SK-N-SH (cell line): ENCODE measurements around the gene SCRN1. TPM values are rescaled to one million over a fixed set of nuclear protein-coding genes. Genes with fewer than 3 reads are reported as not detected.
A peak's percentile ranks its signal among the peaks of the same experiment; 100 is the strongest.

ENCODE experiments used
- CTCF ChIA-PET: fragments of 300-600, 350-600 bp; formaldehyde crosslinking; extraction: SDS; loops from one replicate; lab custom pipeline; 2021; lab: Yijun Ruan, JAX
- POLR2A ChIA-PET: fragments of 350-600 bp; sonication (Branson Sonifier 250); formaldehyde crosslinking; extraction: SDS; loops from one replicate; lab custom pipeline; 2020; ENCODE audit warnings: antibody characterized with exemption, inconsistent platforms; lab: Yijun Ruan, JAX
- DNase-seq: peaks from one replicate; pipeline ENCODE4 v3.0.0; 2012
- H2AFZ ChIP-seq: fragments of 200-600 bp; sonication (generic); 2 replicates; pipeline ENCODE4 v1.8.1; 2016; ENCODE audit warnings: antibody characterized with exemption, mild to moderate bottlenecking, low read depth
- H3F3A ChIP-seq: fragments of 200-600 bp; sonication (generic); replicated peaks from 2 replicates; pipeline ENCODE3; 2016; ENCODE audit warnings: antibody characterized with exemption, mild to moderate bottlenecking; ENCODE audit not compliant: insufficient read depth
- H3K27ac ChIP-seq, 2 experiments: fragments of 200-500 bp in 1 of 2; fragments of 200-600 bp in 1 of 2; sonication (Bioruptor generic) in 1 of 2; sonication (generic), shearing (Covaris generic) in 1 of 2; 2 replicates each; pipeline versions ENCODE4 v1.5.1 to v1.6.1; 2014 to 2016; ENCODE audit warnings: low read depth in 2 of 2, inconsistent platforms in 1 of 2, low read length in 1 of 2, mild to moderate bottlenecking in 1 of 2, mixed read lengths in 1 of 2
- H3K27me3 ChIP-seq: fragments of 200-600 bp; sonication (generic), shearing (Covaris generic); 2 replicates; pipeline ENCODE4 v1.6.1; 2016; ENCODE audit warnings: mixed run types; ENCODE audit not compliant: insufficient read depth
- H3K36me3 ChIP-seq, 2 experiments: fragments of 200-500 bp in 1 of 2; fragments of 200-600 bp in 1 of 2; sonication (Bioruptor generic) in 1 of 2; sonication (generic) in 1 of 2; replicated peaks in 1 of 2; 2 replicates each; pipeline versions ENCODE3 to v1.5.1; 2014 to 2016; ENCODE audit warnings: low read length in 1 of 2, mild to moderate bottlenecking in 1 of 2; ENCODE audit not compliant: insufficient read depth in 2 of 2, control insufficient read depth in 1 of 2
- H3K4me1 ChIP-seq, 2 experiments: fragments of 200-500 bp in 1 of 2; fragments of 200-600 bp in 1 of 2; sonication (Bioruptor generic) in 1 of 2; sonication (generic), shearing (Covaris generic) in 1 of 2; 2 replicates each; pipeline versions ENCODE4 v1.5.1 to v1.6.1; 2014 to 2016; ENCODE audit warnings: low read depth in 1 of 2, low read length in 1 of 2, mixed run types in 1 of 2; ENCODE audit not compliant: insufficient read depth in 2 of 2, control insufficient read depth in 1 of 2
- H3K4me2 ChIP-seq: fragments of 200-600 bp; sonication (generic), shearing (Covaris generic); 2 replicates; pipeline ENCODE4 v1.6.1; 2017; ENCODE audit warnings: mixed run types
- H3K4me3 ChIP-seq, 2 experiments: fragments of 200-500 bp in 1 of 2; fragments of 200-600 bp in 1 of 2; sonication (Bioruptor generic) in 1 of 2; sonication (generic), shearing (Covaris generic) in 1 of 2; 2 replicates each; pipeline versions ENCODE4 v1.5.1 to v1.8.1; 2014 to 2016; ENCODE audit warnings: low read depth in 2 of 2, inconsistent platforms in 1 of 2, low read length in 1 of 2, mild to moderate bottlenecking in 1 of 2, mixed read lengths in 1 of 2, moderate library complexity in 1 of 2
- H3K79me2 ChIP-seq: fragments of 200-600 bp; sonication (generic); 2 replicates; pipeline ENCODE4 v1.8.1; 2017; ENCODE audit warnings: mild to moderate bottlenecking; ENCODE audit not compliant: insufficient read depth
- H3K9ac ChIP-seq: fragments of 200-600 bp; sonication (generic); 2 replicates; pipeline ENCODE4 v1.6.1; 2017; ENCODE audit warnings: mixed run types
- H3K9me2 ChIP-seq: fragments of 200-600 bp; sonication (generic); 2 replicates; pipeline ENCODE4 v1.6.1; 2017; ENCODE audit warnings: mixed run types
- H3K9me3 ChIP-seq: fragments of 200-600 bp; sonication (generic); 2 replicates; pipeline ENCODE4 v1.6.1; 2017; ENCODE audit warnings: mixed run types, mild to moderate bottlenecking, moderate library complexity
- H4K20me1 ChIP-seq: fragments of 200-600 bp; sonication (generic); 2 replicates; pipeline ENCODE4 v1.6.1; 2017; ENCODE audit warnings: mild to moderate bottlenecking, mixed run types; ENCODE audit not compliant: insufficient read depth
- EZH2phosphoT487 ChIP-seq: fragments of 200-600 bp; sonication (generic); IDR thresholded peaks from 2 replicates; pipeline ENCODE4 v1.6.1; 2017; ENCODE audit warnings: low read depth, mixed run types, mild to moderate bottlenecking, antibody characterized with exemption, moderate library complexity, borderline replicate concordance
- FOSL2 ChIP-seq: IDR thresholded peaks from 2 replicates; pipeline ENCODE4 v1.4.0; 2012; ENCODE audit warnings: low read depth, mild to moderate bottlenecking, moderate library complexity, borderline replicate concordance
- FOXM1 ChIP-seq: IDR thresholded peaks from 2 replicates; pipeline ENCODE4 v1.4.0; 2012; ENCODE audit warnings: low read depth, mild to moderate bottlenecking
- GATA2 ChIP-seq: sonication (generic); formaldehyde crosslinking; IDR thresholded peaks from 2 replicates; pipeline ENCODE4 v1.5.0; 2020; ENCODE audit warnings: mild to moderate bottlenecking, missing genetic modification reagents
- MXI1 ChIP-seq: IDR thresholded peaks from 2 replicates; pipeline ENCODE4 v1.6.1; 2012; ENCODE audit warnings: mild to moderate bottlenecking, low read depth, low read length, improper control_type of control experiment
- NRF1 ChIP-seq: IDR thresholded peaks from 2 replicates; pipeline ENCODE4 v1.6.1; 2012; ENCODE audit warnings: low read depth, mild to moderate bottlenecking, low read length
- RAD21 ChIP-seq: IDR thresholded peaks from 2 replicates; pipeline ENCODE4 v1.6.1; 2012; ENCODE audit warnings: mild to moderate bottlenecking, low read length
- SMC3 ChIP-seq: IDR thresholded peaks from 2 replicates; pipeline ENCODE4 v1.6.1; 2012; ENCODE audit warnings: low read depth, low read length, improper control_type of control experiment
- TCF12 ChIP-seq: IDR thresholded peaks from 2 replicates; pipeline ENCODE4 v1.4.0; 2012
- ZBTB33 ChIP-seq: IDR thresholded peaks from 2 replicates; pipeline ENCODE4 v1.4.0; 2012; ENCODE audit warnings: low read depth, borderline replicate concordance
- WGBS: methylation state at CpG from one replicate; pipeline ENCODE4 v1.1.6; 2017; ENCODE audit warnings: low lambda C conversion rate; 5-methylcytosine and 5-hydroxymethylcytosine counted together
- polyA plus RNA-seq, 3 experiments: library from polyadenylated mRNA; depleted of rRNA; stranded (reverse); fragments of >200 nt; gene quantifications; 2 replicates each; pipeline ENCODE4 v1.2.3, GENCODE V29; 2012

SCRN1 gene
- polyA plus RNA-seq, 1 of the 3 experiments (the other 2 are of a cell fraction) = 64.3 TPM

- no peak overlapping the region for H3K27ac ChIP-seq
- no peak overlapping the region for H2AFZ ChIP-seq
- H3K4me1 ChIP-seq = peaks cover 8% of the 10 kb centered on the region in 2 experiments; a peak in 2 of 4 replicates
- peaks cover 8 to 11% of the 10 kb centered on the region in 2 experiments for H3K36me3 ChIP-seq
- no peak overlapping the region for H3K4me3 ChIP-seq
- ChIA-PET POLR2A (no interaction called here), CTCF (interaction anchor here (0.9 to 1.5 kb wide), 3 partner anchors 8 to 24 kb away, joined by 4 to 5 read pairs (median 4); no protein-coding TSS in a partner anchor)
- no peaks in the 10 kb centered on the region for H3K27me3 ChIP-seq
- WGBS = 81% methylated on average over 3 of the region's 3 CpGs
- TF ChIP-seq TCF12 (peak; percentile 44), FOXM1 (no peak), NRF1 (no peak)
- DNase-seq = no peak
- H3K79me2 ChIP-seq = peaks cover 69% of the 10 kb centered on the region; the same call in 1 of the 2 replicates
- H3K9me2 ChIP-seq = no peaks in the 10 kb centered on the region
- no peak overlapping the region for H3K4me2 ChIP-seq
- no peak overlapping the region for H3K9ac ChIP-seq
- H4K20me1 ChIP-seq = peaks cover 2% of the 10 kb centered on the region; the same call in 1 of the 2 replicates
- no peaks in the 10 kb centered on the region for H3K9me3 ChIP-seq
- peaks cover under 1% of the 10 kb centered on the region for H3F3A ChIP-seq
Measured at GRCh38 chr7:30038196-30038980, 48.8 kb upstream of the SCRN1 start.

DNA sequence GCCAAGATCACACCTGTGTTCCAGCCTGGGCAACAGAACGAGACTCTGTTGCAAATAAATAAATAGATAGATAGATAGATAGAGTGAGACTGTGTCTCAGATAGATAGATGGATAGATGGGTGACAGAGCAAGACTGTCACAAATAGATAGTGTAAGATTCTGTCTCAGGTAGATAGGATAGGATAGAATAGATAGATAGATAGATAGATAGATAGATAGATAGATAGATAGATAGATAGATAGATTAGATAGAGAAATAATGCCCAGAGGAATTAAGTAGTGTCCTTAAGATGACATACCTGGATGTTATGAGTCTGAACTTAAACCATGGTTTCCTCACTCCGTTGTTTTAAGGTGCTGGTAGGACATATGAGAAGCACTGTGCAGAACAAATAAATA, 46.6 kb upstream of the SCRN1 start:
- peaks cover 22% of the 10 kb centered on the region for H4K20me1 ChIP-seq
- H3K9ac ChIP-seq = no peak overlapping the region
- no peak overlapping the region for H2AFZ ChIP-seq
- no peaks in the 10 kb centered on the region for H3K9me2 ChIP-seq
- no peak overlapping the region for H3K4me2 ChIP-seq
- H3K27ac ChIP-seq = no peak overlapping the region
- CTCF ChIA-PET = interaction anchor here (1.5 to 11.9 kb wide), 2 partner anchors 26 to 31 kb away, joined by 3 to 85 read pairs; no protein-coding TSS in a partner anchor
- H3K79me2 ChIP-seq = peaks cover 74% of the 10 kb centered on the region
- no peak for TF ChIP-seq SMC3
- no peak for TF ChIP-seq RAD21
- TF ChIP-seq ZBTB33 = no peak
- TF ChIP-seq FOSL2 = no peak
- no peak for TF ChIP-seq EZH2phosphoT487
- TF ChIP-seq MXI1 = no peak
- TF ChIP-seq GATA2 = no peak
- peaks cover 11% of the 10 kb centered on the region in 2 experiments for H3K36me3 ChIP-seq
- no peaks in the 10 kb centered on the region for H3K9me3 ChIP-seq
- peaks cover 5% of the 10 kb centered on the region for H3F3A ChIP-seq
- peaks cover 18 to 25% of the 10 kb centered on the region in 2 experiments for H3K4me1 ChIP-seq
- POLR2A ChIA-PET = interaction anchor here (1.5 kb wide), 1 partner anchor 99 kb away, joined by 3 read pairs; no protein-coding TSS in a partner anchor
- DNase-seq = no peak
- H3K4me3 ChIP-seq = no peak overlapping the region
- H3K27me3 ChIP-seq = no peaks in the 10 kb centered on the region
- WGBS = 96% methylated on average over 2 of the region's 2 CpGs
